Activated CD8-positive, alpha-beta memory T cell treated with anti-CD3 and anti-CD28 coated beads, Interleukin-2, amount 10 ng/mL, durations not matched to agents 7 days and 5 days (primary cell): ENCODE results near the gene ARHGAP33. TPM values are rescaled to one million over a fixed set of nuclear protein-coding genes. Genes with fewer than 3 reads are reported as not detected.

Experiments used
- ATAC-seq: fragments of 150-1000 bp; cut with Tn5 transposase; one replicate; pipeline ENCODE4 v1.10.0; 2021; ENCODE audit warnings: moderate library complexity
- CTCF ChIA-PET: fragments of 350-600 bp; sonication (Branson Sonifier 250); formaldehyde crosslinking; loops from one replicate; lab custom pipeline; 2021; ENCODE audit warnings: antibody characterized with exemption; lab: Charles Lee
- DNase-seq: peaks from one replicate; pipeline ENCODE4 v3.0.0-alpha.2; 2020
- H3K27ac Mint-ChIP-seq: one replicate; pipeline ENCODE4 v1.8.0; 2021; ENCODE audit warnings: mild to moderate bottlenecking, mixed read lengths
- H3K27me3 Mint-ChIP-seq: one replicate; pipeline ENCODE4 v1.8.0; 2021; ENCODE audit warnings: mixed read lengths
- H3K36me3 Mint-ChIP-seq: one replicate; pipeline ENCODE4 v1.8.0; 2021; ENCODE audit warnings: mild to moderate bottlenecking, mixed read lengths
- H3K4me1 Mint-ChIP-seq: one replicate; pipeline ENCODE4 v1.8.0; 2021; ENCODE audit warnings: mixed read lengths
- H3K4me3 Mint-ChIP-seq: one replicate; pipeline ENCODE4 v1.8.0; 2021; ENCODE audit warnings: mild to moderate bottlenecking, moderate library complexity, mixed read lengths
- H3K9me3 Mint-ChIP-seq: one replicate; pipeline ENCODE4 v1.8.0; 2022; ENCODE audit warnings: low read depth, mixed read lengths
- total RNA-seq, 2 experiments: library from RNA; stranded (reverse); gene quantifications; one replicate each; pipeline ENCODE4 v1.2.3, GENCODE V29; 2021

ARHGAP33 gene, protein sequence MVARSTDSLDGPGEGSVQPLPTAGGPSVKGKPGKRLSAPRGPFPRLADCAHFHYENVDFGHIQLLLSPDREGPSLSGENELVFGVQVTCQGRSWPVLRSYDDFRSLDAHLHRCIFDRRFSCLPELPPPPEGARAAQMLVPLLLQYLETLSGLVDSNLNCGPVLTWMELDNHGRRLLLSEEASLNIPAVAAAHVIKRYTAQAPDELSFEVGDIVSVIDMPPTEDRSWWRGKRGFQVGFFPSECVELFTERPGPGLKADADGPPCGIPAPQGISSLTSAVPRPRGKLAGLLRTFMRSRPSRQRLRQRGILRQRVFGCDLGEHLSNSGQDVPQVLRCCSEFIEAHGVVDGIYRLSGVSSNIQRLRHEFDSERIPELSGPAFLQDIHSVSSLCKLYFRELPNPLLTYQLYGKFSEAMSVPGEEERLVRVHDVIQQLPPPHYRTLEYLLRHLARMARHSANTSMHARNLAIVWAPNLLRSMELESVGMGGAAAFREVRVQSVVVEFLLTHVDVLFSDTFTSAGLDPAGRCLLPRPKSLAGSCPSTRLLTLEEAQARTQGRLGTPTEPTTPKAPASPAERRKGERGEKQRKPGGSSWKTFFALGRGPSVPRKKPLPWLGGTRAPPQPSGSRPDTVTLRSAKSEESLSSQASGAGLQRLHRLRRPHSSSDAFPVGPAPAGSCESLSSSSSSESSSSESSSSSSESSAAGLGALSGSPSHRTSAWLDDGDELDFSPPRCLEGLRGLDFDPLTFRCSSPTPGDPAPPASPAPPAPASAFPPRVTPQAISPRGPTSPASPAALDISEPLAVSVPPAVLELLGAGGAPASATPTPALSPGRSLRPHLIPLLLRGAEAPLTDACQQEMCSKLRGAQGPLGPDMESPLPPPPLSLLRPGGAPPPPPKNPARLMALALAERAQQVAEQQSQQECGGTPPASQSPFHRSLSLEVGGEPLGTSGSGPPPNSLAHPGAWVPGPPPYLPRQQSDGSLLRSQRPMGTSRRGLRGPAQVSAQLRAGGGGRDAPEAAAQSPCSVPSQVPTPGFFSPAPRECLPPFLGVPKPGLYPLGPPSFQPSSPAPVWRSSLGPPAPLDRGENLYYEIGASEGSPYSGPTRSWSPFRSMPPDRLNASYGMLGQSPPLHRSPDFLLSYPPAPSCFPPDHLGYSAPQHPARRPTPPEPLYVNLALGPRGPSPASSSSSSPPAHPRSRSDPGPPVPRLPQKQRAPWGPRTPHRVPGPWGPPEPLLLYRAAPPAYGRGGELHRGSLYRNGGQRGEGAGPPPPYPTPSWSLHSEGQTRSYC
- 100 to 1,000 TPM in 1 of 2 experiments, 10 to 100 TPM in 1; 40.0 to 101 TPM for total RNA-seq

DNA sequence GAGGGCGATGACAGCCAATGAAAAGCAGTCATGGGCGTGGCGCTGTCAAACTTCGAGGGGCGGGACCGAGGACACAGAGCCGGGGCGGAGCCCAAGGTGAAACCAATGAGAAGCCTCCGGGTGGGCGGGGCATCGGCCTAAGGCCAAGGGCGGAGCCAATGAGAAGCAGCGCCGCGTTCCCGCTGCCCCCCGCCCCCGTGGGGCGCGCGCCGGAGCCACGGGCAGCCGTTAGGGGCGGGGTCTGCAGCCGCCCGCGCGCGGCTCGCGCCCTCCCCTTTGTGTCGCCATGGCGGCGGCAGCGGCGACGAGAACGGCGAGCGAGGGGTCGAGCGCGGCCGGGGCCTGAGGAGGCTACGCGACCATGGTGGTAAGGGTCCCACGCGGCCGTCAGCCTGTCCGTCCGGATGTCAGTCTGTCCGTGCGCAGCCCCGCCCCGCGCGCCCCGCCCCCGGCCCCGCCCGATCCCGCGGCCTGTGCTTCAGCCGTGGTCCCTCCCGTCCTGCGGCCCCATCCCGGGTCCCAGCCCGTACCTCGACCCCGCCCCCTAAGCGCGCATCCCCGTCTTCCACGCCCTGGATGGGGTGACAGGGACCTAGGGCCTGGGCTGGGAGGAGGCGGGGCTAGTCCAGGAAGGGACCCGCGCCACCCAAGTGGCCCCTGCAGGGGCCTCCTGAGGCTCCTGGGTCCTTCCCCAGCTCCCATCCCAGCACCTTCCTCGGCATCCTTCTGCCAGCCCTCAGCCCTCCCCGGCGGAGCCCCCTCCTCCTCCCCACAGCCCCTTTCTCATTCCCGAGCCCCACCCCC is at the start of gene ARHGAP33:
ARHGAP33 (plus strand) TSS at position 267 of the 804 bp plus-strand sequence; CDS start at position 362, 95 bp downstream.
- H3K4me1 Mint-ChIP-seq = peaks cover 21% of the 10 kb centered on the region
- peak within 1 kb of the TSS; percentile 75 for H3K27ac Mint-ChIP-seq
- ATAC-seq (peak; percentile 97), DNase-seq (peak; percentile 100)
- no peaks in the 10 kb centered on the region for H3K9me3 Mint-ChIP-seq
- peaks cover 4% of the 10 kb centered on the region for H3K36me3 Mint-ChIP-seq
- no peaks in the 10 kb centered on the region for H3K27me3 Mint-ChIP-seq
- CTCF ChIA-PET = interaction anchor here (1.3 kb wide), 1 partner anchor 81 kb away, joined by 3 read pairs; no protein-coding TSS in a partner anchor
- peak within 1 kb of the TSS; percentile 83 for H3K4me3 Mint-ChIP-seq

DNA sequence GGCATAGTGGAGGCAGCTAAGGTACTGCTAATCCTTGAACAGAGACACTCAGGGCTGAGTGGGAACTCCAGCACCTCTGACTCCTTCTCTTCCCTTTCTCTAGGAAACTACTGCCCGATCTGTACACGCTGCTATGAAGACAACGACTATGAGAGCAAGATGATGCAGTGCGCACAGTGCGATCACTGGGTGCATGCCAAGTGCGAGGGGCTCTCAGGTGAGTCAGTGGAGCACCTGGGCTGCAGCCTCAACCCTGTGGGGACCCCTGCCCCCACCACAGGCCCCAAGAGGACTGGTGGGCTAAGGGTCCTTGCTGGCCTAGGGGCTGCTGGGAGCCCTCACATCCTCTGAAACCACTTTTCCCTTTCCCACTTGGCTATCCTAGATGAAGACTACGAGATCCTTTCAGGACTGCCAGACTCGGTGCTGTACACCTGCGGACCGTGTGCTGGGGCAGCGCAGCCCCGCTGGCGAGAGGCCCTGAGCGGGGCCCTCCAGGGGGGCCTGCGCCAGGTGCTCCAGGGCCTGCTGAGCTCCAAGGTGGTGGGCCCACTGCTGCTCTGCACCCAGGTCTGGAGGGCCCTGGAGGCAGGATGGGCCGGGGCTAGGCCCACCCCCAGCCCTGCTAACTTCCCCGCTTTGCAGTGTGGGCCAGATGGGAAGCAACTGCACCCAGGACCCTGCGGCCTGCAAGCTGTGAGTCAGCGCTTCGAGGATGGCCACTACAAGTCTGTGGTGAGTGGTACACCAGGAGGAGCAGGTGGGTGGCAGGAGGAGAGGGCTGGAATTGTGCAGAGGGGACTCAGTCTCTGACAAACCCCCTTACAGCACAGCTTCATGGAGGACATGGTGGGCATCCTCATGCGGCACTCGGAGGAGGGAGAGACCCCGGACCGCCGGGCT is 48.1 kb upstream of the ARHGAP33 start:
- Mint-ChIP-seq H3K4me3 (no peak overlapping the region), H3K36me3 (peaks cover 66% of the 10 kb centered on the region), H3K27ac (no peak overlapping the region), H3K9me3 (no peaks in the 10 kb centered on the region), H3K4me1 (no peaks in the 10 kb centered on the region), H3K27me3 (no peaks in the 10 kb centered on the region)
- ATAC-seq (no peak), DNase-seq (no peak)
- CTCF ChIA-PET = interaction anchor here (2.0 kb wide), 1 partner anchor 10 kb away, joined by 9 read pairs; no protein-coding TSS in a partner anchor

GRCh38 chr19:35727956-35728706 is 47.2 kb upstream of the ARHGAP33 start:
- no peaks in the 10 kb centered on the region for H3K9me3 Mint-ChIP-seq
- ATAC-seq (no peak), DNase-seq (no peak)
- peaks cover 62% of the 10 kb centered on the region for H3K36me3 Mint-ChIP-seq
- H3K4me3 Mint-ChIP-seq = no peak overlapping the region
- H3K27me3 Mint-ChIP-seq = no peaks in the 10 kb centered on the region
- CTCF ChIA-PET = interaction anchor here (1.2 kb wide), 1 partner anchor 9 kb away, joined by 3 read pairs; no protein-coding TSS in a partner anchor
- no peaks in the 10 kb centered on the region for H3K4me1 Mint-ChIP-seq
- no peak overlapping the region for H3K27ac Mint-ChIP-seq

DNA sequence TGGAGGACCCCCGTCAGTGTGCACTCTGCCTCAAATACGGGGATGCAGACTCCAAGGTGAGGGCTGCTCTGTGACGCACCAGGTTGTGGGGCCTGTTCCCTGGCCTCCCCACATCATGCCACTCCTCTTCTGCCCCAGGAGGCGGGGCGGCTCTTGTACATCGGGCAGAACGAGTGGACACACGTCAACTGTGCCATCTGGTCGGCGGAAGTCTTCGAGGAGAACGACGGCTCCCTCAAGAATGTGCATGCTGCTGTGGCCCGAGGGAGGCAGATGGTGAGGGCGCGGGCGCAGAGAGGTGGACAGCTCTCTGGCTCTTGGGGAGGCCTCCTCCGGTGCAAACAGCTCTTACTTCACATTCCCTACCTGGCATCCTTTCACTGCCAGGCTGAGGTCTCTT is 46.3 kb upstream of the ARHGAP33 start:
- Mint-ChIP-seq H3K27me3 (no peaks in the 10 kb centered on the region), H3K27ac (no peak overlapping the region), H3K36me3 (peaks cover 57% of the 10 kb centered on the region), H3K9me3 (no peaks in the 10 kb centered on the region), H3K4me1 (no peaks in the 10 kb centered on the region), H3K4me3 (no peak overlapping the region)
- CTCF ChIA-PET = interaction anchor here (1.2 kb wide), 1 partner anchor 10 kb away, joined by 3 read pairs; no protein-coding TSS in a partner anchor
- ATAC-seq (no peak), DNase-seq (no peak)

DNA sequence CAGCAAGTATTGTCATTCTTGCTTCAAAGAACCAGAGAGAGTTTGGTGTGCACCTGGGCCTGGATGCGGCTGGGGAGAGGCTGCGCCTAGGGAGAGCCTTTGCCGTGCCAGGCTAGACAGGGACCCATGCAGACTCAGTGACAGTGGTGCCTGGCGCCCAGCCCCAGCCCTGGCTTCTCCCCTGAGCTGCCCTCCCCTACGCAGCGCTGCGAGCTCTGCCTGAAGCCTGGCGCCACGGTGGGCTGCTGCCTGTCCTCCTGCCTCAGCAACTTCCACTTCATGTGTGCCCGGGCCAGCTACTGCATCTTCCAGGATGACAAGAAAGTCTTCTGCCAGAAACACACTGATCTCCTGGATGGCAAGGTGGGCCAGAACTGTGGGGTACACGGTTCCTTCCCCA is 45.6 kb upstream of the ARHGAP33 start:
- Mint-ChIP-seq H3K4me1 (no peaks in the 10 kb centered on the region), H3K27ac (no peak overlapping the region), H3K9me3 (no peaks in the 10 kb centered on the region), H3K27me3 (no peaks in the 10 kb centered on the region), H3K36me3 (peaks cover 58% of the 10 kb centered on the region), H3K4me3 (no peak overlapping the region)
- DNase-seq = no peak
- ATAC-seq = no peak
- CTCF ChIA-PET = no interaction called here

DNA sequence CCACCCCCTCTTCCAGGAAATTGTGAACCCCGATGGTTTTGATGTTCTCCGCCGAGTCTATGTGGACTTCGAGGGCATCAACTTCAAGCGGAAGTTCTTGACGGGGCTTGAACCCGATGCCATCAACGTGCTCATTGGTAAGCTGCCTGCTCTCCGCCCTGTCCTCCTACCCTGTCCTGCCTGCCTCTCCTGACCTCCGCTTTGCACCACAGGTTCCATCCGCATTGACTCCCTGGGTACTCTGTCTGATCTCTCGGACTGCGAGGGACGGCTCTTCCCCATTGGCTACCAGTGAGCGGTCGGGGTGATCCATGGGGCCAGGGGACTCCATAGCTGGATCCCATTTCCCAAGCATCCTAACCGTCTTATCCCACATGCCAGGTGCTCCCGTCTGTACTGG is 45.0 kb upstream of the ARHGAP33 start:
- peaks cover 55% of the 10 kb centered on the region for H3K36me3 Mint-ChIP-seq
- CTCF ChIA-PET = interaction anchor here (0.6 kb wide), 1 partner anchor 187 kb away, joined by 3 read pairs; no protein-coding TSS in a partner anchor
- no peak for ATAC-seq

DNA sequence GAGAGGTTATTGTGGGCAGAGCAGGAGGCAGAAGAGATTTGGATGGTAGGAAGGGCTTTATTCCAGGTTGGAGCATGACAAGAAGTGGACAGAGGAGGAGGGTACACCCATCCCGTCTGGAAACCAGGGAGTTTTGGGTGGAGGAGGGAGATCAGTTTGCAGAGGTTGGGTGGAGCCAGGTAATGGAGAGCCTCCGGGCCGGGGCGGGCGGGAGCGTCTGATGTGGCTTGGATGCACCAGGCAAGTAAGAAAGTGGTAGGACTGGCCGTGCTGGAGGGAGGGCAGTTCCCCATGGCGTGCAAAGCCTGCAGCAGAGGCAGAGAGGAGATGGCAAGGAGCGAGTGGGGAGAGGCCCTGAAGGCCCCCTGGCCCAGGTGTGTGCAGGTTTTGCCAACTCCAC is 44.0 kb upstream of the ARHGAP33 start:
- CTCF ChIA-PET = interaction anchor here (1.6 kb wide), 1 partner anchor 88 kb away, joined by 3 read pairs; no protein-coding TSS in a partner anchor
- no peak for ATAC-seq
- H3K4me1 Mint-ChIP-seq = no peaks in the 10 kb centered on the region
- H3K27ac Mint-ChIP-seq = peak overlapping the region; percentile 20
- H3K27me3 Mint-ChIP-seq = no peaks in the 10 kb centered on the region
- H3K4me3 Mint-ChIP-seq = no peak overlapping the region
- H3K9me3 Mint-ChIP-seq = no peaks in the 10 kb centered on the region
- no peak for DNase-seq
- peaks cover 49% of the 10 kb centered on the region for H3K36me3 Mint-ChIP-seq

More for the DNA sequence above, 45.0 kb upstream of the ARHGAP33 start:
- DNase-seq = no peak
- Mint-ChIP-seq H3K27ac (no peak overlapping the region), H3K4me3 (no peak overlapping the region), H3K9me3 (no peaks in the 10 kb centered on the region), H3K4me1 (no peaks in the 10 kb centered on the region), H3K27me3 (no peaks in the 10 kb centered on the region)

DNA sequence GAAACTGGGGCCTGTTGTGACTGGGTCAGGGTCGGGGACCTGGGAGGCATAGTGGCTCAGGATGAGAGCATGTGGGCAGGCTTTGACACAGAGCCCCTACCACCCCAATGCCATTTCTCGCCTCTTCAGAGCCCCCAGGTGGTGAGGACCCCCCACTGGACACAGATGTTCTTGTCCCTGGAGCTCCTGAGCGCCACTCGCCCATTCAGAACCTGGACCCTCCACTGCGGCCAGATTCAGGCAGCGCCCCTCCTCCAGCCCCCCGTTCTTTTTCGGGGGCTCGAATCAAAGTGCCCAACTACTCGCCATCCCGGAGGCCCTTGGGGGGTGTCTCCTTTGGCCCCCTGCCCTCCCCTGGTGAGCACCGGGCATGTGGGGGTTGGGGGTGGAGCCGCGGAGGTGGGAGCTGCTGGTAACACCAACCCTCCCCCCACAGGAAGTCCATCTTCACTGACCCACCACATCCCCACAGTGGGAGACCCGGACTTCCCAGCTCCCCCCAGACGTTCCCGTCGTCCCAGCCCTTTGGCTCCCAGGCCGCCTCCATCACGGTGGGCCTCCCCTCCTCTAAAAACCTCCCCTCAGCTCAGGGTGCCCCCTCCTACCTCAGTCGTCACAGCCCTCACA is 43.5 kb upstream of the ARHGAP33 start:
- no peaks in the 10 kb centered on the region for H3K4me1 Mint-ChIP-seq
- no peak overlapping the region for H3K27ac Mint-ChIP-seq
- H3K36me3 Mint-ChIP-seq = peaks cover 48% of the 10 kb centered on the region
- DNase-seq (no peak), ATAC-seq (no peak)
- no peak overlapping the region for H3K4me3 Mint-ChIP-seq
- H3K27me3 Mint-ChIP-seq = no peaks in the 10 kb centered on the region
- H3K9me3 Mint-ChIP-seq = no peaks in the 10 kb centered on the region
- CTCF ChIA-PET = interaction anchor here (1.6 kb wide), 1 partner anchor 87 kb away, joined by 3 read pairs; no protein-coding TSS in a partner anchor

DNA sequence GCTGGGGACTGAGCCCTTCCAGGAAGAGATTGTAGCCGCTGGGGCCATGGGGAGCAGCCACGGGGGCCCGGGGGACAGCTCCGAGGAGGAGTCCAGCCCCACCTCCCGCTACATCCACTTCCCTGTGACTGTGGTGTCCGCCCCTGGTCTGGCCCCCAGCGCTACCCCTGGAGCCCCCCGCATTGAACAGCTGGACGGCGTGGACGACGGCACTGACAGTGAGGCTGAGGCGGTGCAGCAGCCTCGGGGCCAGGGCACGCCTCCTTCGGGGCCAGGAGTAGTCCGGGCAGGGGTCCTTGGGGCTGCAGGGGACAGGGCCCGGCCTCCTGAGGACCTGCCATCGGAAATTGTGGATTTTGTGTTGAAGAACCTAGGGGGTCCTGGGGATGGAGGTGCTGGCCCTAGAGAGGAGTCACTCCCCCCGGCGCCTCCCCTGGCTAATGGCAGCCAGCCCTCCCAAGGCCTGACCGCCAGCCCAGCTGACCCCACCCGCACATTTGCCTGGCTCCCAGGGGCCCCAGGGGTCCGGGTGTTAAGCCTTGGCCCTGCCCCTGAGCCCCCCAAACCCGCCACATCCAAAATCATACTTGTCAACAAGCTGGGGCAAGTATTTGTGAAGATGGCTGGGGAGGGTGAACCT is 42.7 kb upstream of the ARHGAP33 start:
- H3K27me3 Mint-ChIP-seq = no peaks in the 10 kb centered on the region
- CTCF ChIA-PET = interaction anchor here (1.6 kb wide), 1 partner anchor 87 kb away, joined by 3 read pairs; no protein-coding TSS in a partner anchor
- no peak overlapping the region for H3K27ac Mint-ChIP-seq
- no peak overlapping the region for H3K4me3 Mint-ChIP-seq
- no peak for DNase-seq
- no peak for ATAC-seq
- H3K9me3 Mint-ChIP-seq = no peaks in the 10 kb centered on the region
- peaks cover 46% of the 10 kb centered on the region for H3K36me3 Mint-ChIP-seq
- H3K4me1 Mint-ChIP-seq = peaks cover 2% of the 10 kb centered on the region
